ENCODE measurements around the gene COL25A1. TPM values are rescaled to one million over a fixed set of nuclear protein-coding genes. Genes with fewer than 3 reads are reported as not detected.

Gene COL25A1
- total and polyA plus RNA-seq, 4 donors = 0.61 to 4.4 (median 2.1) TPM

DNA sequence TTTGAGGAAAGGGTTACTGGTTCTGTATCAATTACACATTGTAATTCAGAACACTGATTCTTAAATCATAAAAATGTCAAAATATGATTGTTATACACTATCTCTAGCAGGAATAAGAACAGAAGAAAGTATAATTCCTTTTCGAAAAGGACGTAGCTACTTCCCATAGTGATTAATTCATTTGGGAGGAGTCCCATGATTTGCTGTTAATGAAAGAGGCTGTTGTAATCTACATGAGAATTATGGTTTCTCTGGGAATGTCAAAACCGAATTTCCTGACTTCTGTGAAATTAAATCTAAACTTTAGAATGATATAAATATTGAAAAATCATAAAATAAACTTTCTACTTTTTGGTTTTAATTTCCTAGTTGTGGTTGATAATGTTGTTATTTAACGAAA lies 348.5 kb downstream of the COL25A1 start:
- Histone ChIP-seq H3K9ac (ENCODE audit: low read depth in 1 of 2, low read length in 2 of 2) (no peak overlapping the region), H3K36me3 (ENCODE audit: control insufficient read depth in 4 of 4, insufficient read depth in 3 of 4, low read depth in 1 of 4, low read length in 3 of 4) (no peaks in the 10 kb centered on the region), H3K4me1 (ENCODE audit: control insufficient read depth in 4 of 4, insufficient read depth in 4 of 4, low read length in 3 of 4) (no peaks in the 10 kb centered on the region), H3K27ac (ENCODE audit: low read depth in 1 of 2, low read length in 2 of 2) (no peak overlapping the region), H3K9me3 (ENCODE audit: control insufficient read depth in 4 of 4, low read length in 3 of 4) (no peaks in the 10 kb centered on the region), H3K4me3 (ENCODE audit: low read depth in 1 of 3, low read length in 3 of 3) (no peak overlapping the region), H3K27me3 (ENCODE audit: control insufficient read depth in 4 of 4, insufficient read depth in 4 of 4, low read length in 3 of 4) (no peaks in the 10 kb centered on the region)
- 68% methylated on average over 4 of the region's 4 CpGs for WGBS
- DNase-seq (ENCODE audit: low spot score) = no peak
- TF ChIP-seq HNF4G (IDR thresholded peaks at IDR 0.05) (no peak), FOXA1 (IDR thresholded peaks at IDR 0.05) (no peak)

DNA sequence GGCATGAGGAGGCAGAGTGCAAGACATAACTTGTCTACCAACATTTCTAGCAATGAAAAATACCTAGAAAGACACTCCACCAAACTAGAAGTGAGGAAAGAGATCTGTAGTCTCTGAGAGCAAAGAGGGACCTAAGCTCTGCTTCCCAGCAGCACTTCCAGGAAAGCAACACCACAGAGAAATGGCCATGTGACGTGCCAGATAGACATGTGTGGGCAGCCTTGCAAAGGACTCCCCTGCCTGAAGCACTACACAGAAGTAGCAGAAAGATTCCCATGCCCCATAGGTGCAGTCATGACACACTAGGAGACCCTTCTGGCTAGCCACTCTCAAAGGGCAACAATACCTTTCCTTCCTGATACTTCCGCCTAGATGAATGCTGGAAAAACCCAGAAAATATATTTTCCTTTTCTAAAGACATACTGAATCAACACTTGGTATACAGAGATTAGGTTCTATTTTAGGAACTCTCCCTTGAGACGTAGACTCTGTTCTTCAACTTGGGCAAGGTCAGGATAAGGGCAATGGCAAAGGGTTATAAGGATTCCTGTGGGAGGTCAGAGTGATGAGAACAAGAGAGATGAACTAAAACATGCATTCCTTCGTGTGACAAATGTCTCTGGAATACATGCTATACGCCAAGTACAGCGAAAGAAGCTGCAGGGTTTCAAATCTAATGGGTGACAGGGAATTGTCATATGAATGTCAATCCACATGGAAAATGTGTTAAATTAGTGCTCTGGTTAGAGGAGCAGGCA lies 352.1 kb downstream of the COL25A1 start:
- DNase-seq (ENCODE audit: low spot score) = no peak
- Histone ChIP-seq H3K9ac (ENCODE audit: low read depth in 1 of 2, low read length in 2 of 2) (no peak overlapping the region), H3K27ac (ENCODE audit: low read depth in 1 of 2, low read length in 2 of 2) (no peak overlapping the region), H3K4me1 (ENCODE audit: control insufficient read depth in 4 of 4, insufficient read depth in 4 of 4, low read length in 3 of 4) (no peaks in the 10 kb centered on the region), H3K9me3 (ENCODE audit: control insufficient read depth in 4 of 4, low read length in 3 of 4) (no peaks in the 10 kb centered on the region), H3K4me3 (ENCODE audit: low read depth in 1 of 3, low read length in 3 of 3) (no peak overlapping the region), H3K36me3 (ENCODE audit: control insufficient read depth in 4 of 4, insufficient read depth in 3 of 4, low read depth in 1 of 4, low read length in 3 of 4) (no peaks in the 10 kb centered on the region), H3K27me3 (ENCODE audit: control insufficient read depth in 4 of 4, insufficient read depth in 4 of 4, low read length in 3 of 4) (no peaks in the 10 kb centered on the region)
- 78% methylated on average over 6 of the region's 6 CpGs for WGBS
- TF ChIP-seq RXRA (IDR thresholded peaks at IDR 0.05) (peak in 1 of 2 donors; percentile 39), NR2F2 (IDR thresholded peaks at IDR 0.05) (peak; percentile 79), HNF4G (IDR thresholded peaks at IDR 0.05) (no peak)

DNA sequence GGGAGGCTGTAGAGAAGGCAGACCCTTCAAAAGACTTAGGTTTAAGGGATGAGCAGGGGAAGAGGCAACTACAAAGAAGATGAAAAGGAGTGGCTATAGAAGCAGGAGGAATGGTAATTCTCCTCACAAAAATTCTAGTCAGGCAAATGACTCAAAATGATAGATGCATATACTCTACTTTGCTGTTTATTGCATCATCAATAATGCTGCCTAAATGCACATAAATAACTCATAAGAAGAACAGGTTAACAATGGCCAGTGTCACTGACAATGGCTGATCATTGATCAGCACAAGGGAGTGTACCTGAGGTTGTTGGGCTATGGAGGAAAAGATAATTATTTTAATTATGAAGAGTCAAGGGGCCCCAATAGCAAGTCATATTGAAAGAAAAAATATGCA lies 354.9 kb downstream of the COL25A1 start:
- no peak for DNase-seq (ENCODE audit: low spot score)
- no peak overlapping the region for H3K27ac ChIP-seq (ENCODE audit: low read depth in 1 of 2, low read length in 2 of 2)
- no peaks in the 10 kb centered on the region for H3K36me3 ChIP-seq (ENCODE audit: control insufficient read depth in 4 of 4, insufficient read depth in 3 of 4, low read depth in 1 of 4, low read length in 3 of 4)
- H3K9ac ChIP-seq (ENCODE audit: low read depth in 1 of 2, low read length in 2 of 2) = no peak overlapping the region
- H3K4me1 ChIP-seq (ENCODE audit: control insufficient read depth in 4 of 4, insufficient read depth in 4 of 4, low read length in 3 of 4) = peaks cover 0 to 1% (median 0%) of the 10 kb centered on the region in 4 donors
- no peaks in the 10 kb centered on the region for H3K27me3 ChIP-seq (ENCODE audit: control insufficient read depth in 4 of 4, insufficient read depth in 4 of 4, low read length in 3 of 4)
- H3K9me3 ChIP-seq (ENCODE audit: control insufficient read depth in 4 of 4, low read length in 3 of 4) = no peaks in the 10 kb centered on the region
- no peak overlapping the region for H3K4me3 ChIP-seq (ENCODE audit: low read depth in 1 of 3, low read length in 3 of 3)
- TF ChIP-seq TAF1 (conservative IDR thresholded peaks at IDR 0.05) (no peak), GABPA (IDR thresholded peaks at IDR 0.05 in 1 of 2, conservative IDR thresholded peaks at IDR 0.05 in 1 of 2) (no peak)
- TF ChIP-seq, protein P1, sequence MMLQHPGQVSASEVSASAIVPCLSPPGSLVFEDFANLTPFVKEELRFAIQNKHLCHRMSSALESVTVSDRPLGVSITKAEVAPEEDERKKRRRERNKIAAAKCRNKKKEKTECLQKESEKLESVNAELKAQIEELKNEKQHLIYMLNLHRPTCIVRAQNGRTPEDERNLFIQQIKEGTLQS (IDR thresholded peaks at IDR 0.05) = no peak

DNA sequence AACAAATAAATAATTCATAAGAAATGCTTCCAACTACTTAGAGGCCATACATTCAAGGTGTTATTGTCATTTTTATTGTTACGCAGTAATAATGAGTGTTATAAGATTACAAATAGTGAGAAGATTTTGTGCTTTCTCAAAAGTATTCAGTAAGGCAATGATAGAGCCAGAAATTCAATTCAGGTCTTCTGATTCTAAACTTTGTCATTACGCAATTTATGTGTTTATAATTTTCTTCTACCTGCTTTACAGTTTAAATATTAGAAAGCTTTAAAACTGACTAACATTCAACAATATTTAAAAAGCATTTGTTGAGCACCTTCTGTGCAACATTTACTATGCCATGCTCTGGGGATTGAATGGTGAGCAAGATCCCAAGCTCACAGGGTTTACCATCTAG lies 356.2 kb downstream of the COL25A1 start:
- Histone ChIP-seq H3K9me3 (ENCODE audit: control insufficient read depth in 4 of 4, low read length in 3 of 4) (no peaks in the 10 kb centered on the region), H3K4me3 (ENCODE audit: low read depth in 1 of 3, low read length in 3 of 3) (no peak overlapping the region), H3K9ac (ENCODE audit: low read depth in 1 of 2, low read length in 2 of 2) (no peak overlapping the region), H3K4me1 (ENCODE audit: control insufficient read depth in 4 of 4, insufficient read depth in 4 of 4, low read length in 3 of 4) (peaks cover 0 to 1% (median 0%) of the 10 kb centered on the region in 4 donors), H3K27me3 (ENCODE audit: control insufficient read depth in 4 of 4, insufficient read depth in 4 of 4, low read length in 3 of 4) (no peaks in the 10 kb centered on the region), H3K27ac (ENCODE audit: low read depth in 1 of 2, low read length in 2 of 2) (no peak overlapping the region), H3K36me3 (ENCODE audit: control insufficient read depth in 4 of 4, insufficient read depth in 3 of 4, low read depth in 1 of 4, low read length in 3 of 4) (no peaks in the 10 kb centered on the region)
- no peak for DNase-seq (ENCODE audit: low spot score)
- 96% methylated on average over 2 of the region's 2 CpGs for WGBS
- TF ChIP-seq, protein P2, sequence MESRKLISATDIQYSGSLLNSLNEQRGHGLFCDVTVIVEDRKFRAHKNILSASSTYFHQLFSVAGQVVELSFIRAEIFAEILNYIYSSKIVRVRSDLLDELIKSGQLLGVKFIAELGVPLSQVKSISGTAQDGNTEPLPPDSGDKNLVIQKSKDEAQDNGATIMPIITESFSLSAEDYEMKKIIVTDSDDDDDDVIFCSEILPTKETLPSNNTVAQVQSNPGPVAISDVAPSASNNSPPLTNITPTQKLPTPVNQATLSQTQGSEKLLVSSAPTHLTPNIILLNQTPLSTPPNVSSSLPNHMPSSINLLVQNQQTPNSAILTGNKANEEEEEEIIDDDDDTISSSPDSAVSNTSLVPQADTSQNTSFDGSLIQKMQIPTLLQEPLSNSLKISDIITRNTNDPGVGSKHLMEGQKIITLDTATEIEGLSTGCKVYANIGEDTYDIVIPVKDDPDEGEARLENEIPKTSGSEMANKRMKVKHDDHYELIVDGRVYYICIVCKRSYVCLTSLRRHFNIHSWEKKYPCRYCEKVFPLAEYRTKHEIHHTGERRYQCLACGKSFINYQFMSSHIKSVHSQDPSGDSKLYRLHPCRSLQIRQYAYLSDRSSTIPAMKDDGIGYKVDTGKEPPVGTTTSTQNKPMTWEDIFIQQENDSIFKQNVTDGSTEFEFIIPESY (IDR thresholded peaks at IDR 0.05) = no peak
- TF ChIP-seq YY1 (IDR thresholded peaks at IDR 0.05) = no peak
- no peak for TF ChIP-seq JUND (IDR thresholded peaks at IDR 0.05)
- no peak for TF ChIP-seq HNF4G (IDR thresholded peaks at IDR 0.05)
- TF ChIP-seq RXRA (IDR thresholded peaks at IDR 0.05) = no peak
